Liver (tissue), 9 donors: ENCODE data around the gene CFAP74. TPM values are rescaled to one million over a fixed set of nuclear protein-coding genes. Genes with fewer than 3 reads are reported as not detected.

Source experiments
- DNase-seq: peaks from one replicate; pipeline ENCODE4 v3.0.0-alpha.2; 2017; ENCODE audit warnings: low spot score
- H3K27ac ChIP-seq, 2 donors: one replicate each; pipeline ENCODE4 v1.7.0; 2013; ENCODE audit warnings: inconsistent platforms in 2 of 2, low read length in 2 of 2, control low read depth in 1 of 2, low read depth in 1 of 2, mild to moderate bottlenecking in 1 of 2
- H3K27me3 ChIP-seq, 4 donors: one replicate each; pipeline versions ENCODE4 v1.6.1 to v1.7.0; 2013; ENCODE audit warnings: low read length in 3 of 4, inconsistent platforms in 1 of 4, mild to moderate bottlenecking in 1 of 4, moderate library complexity in 1 of 4; ENCODE audit not compliant: control insufficient read depth in 4 of 4, insufficient read depth in 4 of 4
- H3K36me3 ChIP-seq, 4 donors: one replicate each; pipeline versions ENCODE4 v1.6.1 to v1.7.0; 2013; ENCODE audit warnings: low read length in 3 of 4, mild to moderate bottlenecking in 3 of 4, low read depth in 1 of 4, moderate library complexity in 1 of 4; ENCODE audit not compliant: control insufficient read depth in 4 of 4, insufficient read depth in 3 of 4
- H3K4me1 ChIP-seq, 4 donors: one replicate each; pipeline versions ENCODE4 v1.6.1 to v1.7.0; 2013; ENCODE audit warnings: low read length in 3 of 4, mild to moderate bottlenecking in 3 of 4, moderate library complexity in 1 of 4; ENCODE audit not compliant: control insufficient read depth in 4 of 4, insufficient read depth in 4 of 4
- H3K4me3 ChIP-seq, 3 donors: one replicate each; pipeline versions ENCODE4 v1.6.1 to v1.7.0; 2013; ENCODE audit warnings: low read length in 3 of 3, control low read depth in 1 of 3, low read depth in 1 of 3, mild to moderate bottlenecking in 1 of 3
- H3K9ac ChIP-seq, 2 donors: one replicate each; pipeline ENCODE4 v1.7.0; 2013; ENCODE audit warnings: low read length in 2 of 2, mild to moderate bottlenecking in 2 of 2, moderate library complexity in 2 of 2, control low read depth in 1 of 2, low read depth in 1 of 2
- H3K9me3 ChIP-seq, 4 donors: one replicate each; pipeline versions ENCODE4 v1.6.1 to v1.7.0; 2013; ENCODE audit warnings: low read length in 3 of 4; ENCODE audit not compliant: control insufficient read depth in 4 of 4
- ATF3 ChIP-seq: IDR thresholded peaks from 2 replicates; pipeline ENCODE4 v1.6.1; 2016; ENCODE audit warnings: antibody characterized with exemption
- EGR1 ChIP-seq, 2 donors: IDR thresholded peaks; 2 replicates each; pipeline ENCODE4 v1.6.1; 2016 to 2018; ENCODE audit warnings: antibody characterized with exemption in 2 of 2, low read depth in 2 of 2
- FOXA1 ChIP-seq: IDR thresholded peaks from 2 replicates; pipeline ENCODE4 v1.6.1; 2016; ENCODE audit warnings: antibody characterized with exemption
- FOXA2 ChIP-seq: IDR thresholded peaks from 2 replicates; pipeline ENCODE4 v1.6.1; 2016; ENCODE audit warnings: antibody characterized with exemption
- GABPA ChIP-seq, 2 donors: IDR thresholded peaks in 1 of 2; conservative IDR thresholded peaks in 1 of 2; 2 replicates each; pipeline ENCODE4 v1.6.1; 2016; ENCODE audit warnings: antibody characterized with exemption in 2 of 2, mild to moderate bottlenecking in 1 of 2, moderate library complexity in 1 of 2
- HNF4A ChIP-seq, 2 donors: conservative IDR thresholded peaks; 2 replicates each; pipeline ENCODE4 v1.6.1; 2016; ENCODE audit warnings: antibody characterized with exemption in 2 of 2, mild to moderate bottlenecking in 2 of 2
- HNF4G ChIP-seq: IDR thresholded peaks from 2 replicates; pipeline ENCODE4 v1.6.1; 2016; ENCODE audit warnings: antibody characterized with exemption
- JUND ChIP-seq, 2 donors: IDR thresholded peaks; 2 replicates each; pipeline ENCODE4 v1.6.1; 2016; ENCODE audit warnings: antibody characterized with exemption in 2 of 2
- NR2F2 ChIP-seq: IDR thresholded peaks from 2 replicates; pipeline ENCODE4 v1.6.1; 2016; ENCODE audit warnings: antibody characterized with exemption
- RAD21 ChIP-seq, 2 donors: IDR thresholded peaks; 2 replicates each; pipeline ENCODE4 v1.6.1; 2016; ENCODE audit warnings: antibody characterized with exemption in 2 of 2, mild to moderate bottlenecking in 2 of 2
- REST ChIP-seq: IDR thresholded peaks from 2 replicates; pipeline ENCODE4 v1.6.1; 2016; ENCODE audit warnings: antibody characterized with exemption, mild to moderate bottlenecking
- RXRA ChIP-seq, 2 donors: IDR thresholded peaks; 2 replicates each; pipeline ENCODE4 v1.6.1; 2017 to 2018; ENCODE audit warnings: antibody characterized with exemption in 2 of 2, mild to moderate bottlenecking in 1 of 2
- SP1 ChIP-seq: IDR thresholded peaks from 2 replicates; pipeline ENCODE4 v1.6.1; 2018; ENCODE audit warnings: antibody characterized with exemption, mild to moderate bottlenecking
- TAF1 ChIP-seq: conservative IDR thresholded peaks from 2 replicates; pipeline ENCODE4 v1.6.1; 2016; ENCODE audit warnings: antibody characterized with exemption, mild to moderate bottlenecking
- YY1 ChIP-seq: IDR thresholded peaks from 2 replicates; pipeline ENCODE4 v1.6.1; 2016; ENCODE audit warnings: antibody characterized with exemption, mild to moderate bottlenecking
- WGBS: extraction: QIAGEN DNeasy Blood & Tissue Kit; methylation state at CpG from one replicate; pipeline ENCODE4 v1.1.7; 2013; 5-methylcytosine and 5-hydroxymethylcytosine counted together
- polyA plus RNA-seq, 2 donors: library from polyadenylated mRNA; stranded (reverse) in 1 of 2; unstranded in 1 of 2; fragments of 200-250 nt in 1 of 2; fragments of >200 nt in 1 of 2; fragmentation: Nextera tagmentation in 1 of 2; extraction: Ambion mirVana in 1 of 2; gene quantifications; one replicate each; pipeline versions ENCODE4 v1.2.1 to v1.2.3, GENCODE V29; 2013 to 2015
- total RNA-seq, 2 donors: library from RNA; depleted of rRNA; stranded (reverse); fragments of >200 nt; gene quantifications; one replicate each; pipeline ENCODE4 v1.2.3, GENCODE V29; 2014
- TF ChIP-seq, protein P1 (sequence below): fragments of 150-350 bp; IDR thresholded peaks from 2 replicates; pipeline ENCODE4 v1.5.1; 2017; ENCODE audit warnings: improper control_type of control experiment, low read depth, low read length; ENCODE audit not compliant: missing input control
- TF ChIP-seq, protein P2 (sequence below): IDR thresholded peaks from 2 replicates; pipeline ENCODE4 v1.6.1; 2016; ENCODE audit warnings: antibody characterized with exemption
- TF ChIP-seq, protein P3 (sequence below): IDR thresholded peaks from 2 replicates; pipeline ENCODE4 v1.6.1; 2016; ENCODE audit warnings: antibody characterized with exemption
- donor health status: healthy.
- donor health status: healthy.
- donor health status: healthy.
- donor health status: healthy.
- donor health status: healthy.

Gene CFAP74
- total and polyA plus RNA-seq, 4 donors, result under 0.01 to 0.31 TPM; not detected in 2

GRCh38 chr1:1959459-1959839, 44.1 kb downstream of the CFAP74 start:
- no peak overlapping the region for H3K9ac ChIP-seq
- H3K4me1 ChIP-seq, result no peaks in the 10 kb centered on the region
- H3K27ac ChIP-seq, result no peak overlapping the region
- H3K27me3 ChIP-seq, result no peaks in the 10 kb centered on the region
- H3K36me3 ChIP-seq, result no peaks in the 10 kb centered on the region
- no peak overlapping the region for H3K4me3 ChIP-seq
- TF ChIP-seq HNF4A (conservative IDR thresholded peaks at IDR 0.05) (no peak), RAD21 (IDR thresholded peaks at IDR 0.05) (no peak), YY1 (no peak), FOXA2 (no peak), ATF3 (no peak), FOXA1 (no peak), JUND (IDR thresholded peaks at IDR 0.05) (no peak), REST (no peak), TAF1 (no peak), HNF4G (no peak), GABPA (IDR thresholded peaks at IDR 0.05 in 1 of 2, conservative IDR thresholded peaks at IDR 0.05 in 1 of 2) (no peak), SP1 (no peak), NR2F2 (no peak), EGR1 (IDR thresholded peaks at IDR 0.05; ENCODE audit: low read depth in 2 of 2) (no peak), RXRA (IDR thresholded peaks at IDR 0.05) (no peak)
- TF ChIP-seq, protein P1, sequence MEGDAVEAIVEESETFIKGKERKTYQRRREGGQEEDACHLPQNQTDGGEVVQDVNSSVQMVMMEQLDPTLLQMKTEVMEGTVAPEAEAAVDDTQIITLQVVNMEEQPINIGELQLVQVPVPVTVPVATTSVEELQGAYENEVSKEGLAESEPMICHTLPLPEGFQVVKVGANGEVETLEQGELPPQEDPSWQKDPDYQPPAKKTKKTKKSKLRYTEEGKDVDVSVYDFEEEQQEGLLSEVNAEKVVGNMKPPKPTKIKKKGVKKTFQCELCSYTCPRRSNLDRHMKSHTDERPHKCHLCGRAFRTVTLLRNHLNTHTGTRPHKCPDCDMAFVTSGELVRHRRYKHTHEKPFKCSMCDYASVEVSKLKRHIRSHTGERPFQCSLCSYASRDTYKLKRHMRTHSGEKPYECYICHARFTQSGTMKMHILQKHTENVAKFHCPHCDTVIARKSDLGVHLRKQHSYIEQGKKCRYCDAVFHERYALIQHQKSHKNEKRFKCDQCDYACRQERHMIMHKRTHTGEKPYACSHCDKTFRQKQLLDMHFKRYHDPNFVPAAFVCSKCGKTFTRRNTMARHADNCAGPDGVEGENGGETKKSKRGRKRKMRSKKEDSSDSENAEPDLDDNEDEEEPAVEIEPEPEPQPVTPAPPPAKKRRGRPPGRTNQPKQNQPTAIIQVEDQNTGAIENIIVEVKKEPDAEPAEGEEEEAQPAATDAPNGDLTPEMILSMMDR, result no peak
- TF ChIP-seq, protein P2, sequence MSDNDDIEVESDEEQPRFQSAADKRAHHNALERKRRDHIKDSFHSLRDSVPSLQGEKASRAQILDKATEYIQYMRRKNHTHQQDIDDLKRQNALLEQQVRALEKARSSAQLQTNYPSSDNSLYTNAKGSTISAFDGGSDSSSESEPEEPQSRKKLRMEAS, result no peak
- TF ChIP-seq, protein P3, sequence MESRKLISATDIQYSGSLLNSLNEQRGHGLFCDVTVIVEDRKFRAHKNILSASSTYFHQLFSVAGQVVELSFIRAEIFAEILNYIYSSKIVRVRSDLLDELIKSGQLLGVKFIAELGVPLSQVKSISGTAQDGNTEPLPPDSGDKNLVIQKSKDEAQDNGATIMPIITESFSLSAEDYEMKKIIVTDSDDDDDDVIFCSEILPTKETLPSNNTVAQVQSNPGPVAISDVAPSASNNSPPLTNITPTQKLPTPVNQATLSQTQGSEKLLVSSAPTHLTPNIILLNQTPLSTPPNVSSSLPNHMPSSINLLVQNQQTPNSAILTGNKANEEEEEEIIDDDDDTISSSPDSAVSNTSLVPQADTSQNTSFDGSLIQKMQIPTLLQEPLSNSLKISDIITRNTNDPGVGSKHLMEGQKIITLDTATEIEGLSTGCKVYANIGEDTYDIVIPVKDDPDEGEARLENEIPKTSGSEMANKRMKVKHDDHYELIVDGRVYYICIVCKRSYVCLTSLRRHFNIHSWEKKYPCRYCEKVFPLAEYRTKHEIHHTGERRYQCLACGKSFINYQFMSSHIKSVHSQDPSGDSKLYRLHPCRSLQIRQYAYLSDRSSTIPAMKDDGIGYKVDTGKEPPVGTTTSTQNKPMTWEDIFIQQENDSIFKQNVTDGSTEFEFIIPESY, result no peak
- WGBS, result 70% methylated on average over 12 of the region's 12 CpGs
- H3K9me3 ChIP-seq, result no peaks in the 10 kb centered on the region
- no peak for DNase-seq
